CD14-positive monocyte (primary cell): ENCODE data around the gene ADGRL3. TPM values are rescaled to one million over a fixed set of nuclear protein-coding genes. Genes with fewer than 3 reads are reported as not detected.

Experiments
- DNase-seq, 3 donors: peaks; one replicate each; pipeline ENCODE4 v3.0.0-alpha.2; 2011 to 2022
- H2AFZ ChIP-seq: 2 replicates; pipeline ENCODE4 v1.6.0; 2012; ENCODE audit warnings: mild to moderate bottlenecking, low read depth, low read length, inconsistent platforms; ENCODE audit not compliant: insufficient read depth, poor library complexity, severe bottlenecking
- H3K27ac ChIP-seq, 2 donors: 1 replicate in 1 of 2; 2 replicates in 1 of 2; pipeline ENCODE4 v1.5.1; 2012 to 2013; ENCODE audit warnings: low read length in 2 of 2, control low read depth in 1 of 2, inconsistent platforms in 1 of 2, low read depth in 1 of 2, mild to moderate bottlenecking in 1 of 2
- H3K27me3 ChIP-seq, 2 donors: one replicate each; pipeline versions ENCODE4 v1.6.0 to v1.6.1; 2011 to 2013; ENCODE audit warnings: low read length in 2 of 2; ENCODE audit not compliant: control insufficient read depth in 2 of 2, insufficient read depth in 2 of 2
- H3K36me3 ChIP-seq, 2 donors: replicated peaks in 1 of 2; 1 replicate in 1 of 2; 2 replicates in 1 of 2; pipeline versions ENCODE4 v1.5.1 to v1.6.1; 2012 to 2013; ENCODE audit warnings: low read length in 2 of 2, control low read depth in 1 of 2, inconsistent platforms in 1 of 2, mild to moderate bottlenecking in 1 of 2; ENCODE audit not compliant: insufficient read depth in 2 of 2, control insufficient read depth in 1 of 2
- H3K4me1 ChIP-seq, 2 donors: 1 replicate in 1 of 2; 2 replicates in 1 of 2; pipeline versions ENCODE4 v1.5.1 to v1.6.1; 2012 to 2013; ENCODE audit warnings: low read length in 2 of 2, control low read depth in 1 of 2, inconsistent platforms in 1 of 2, mild to moderate bottlenecking in 1 of 2, moderate library complexity in 1 of 2; ENCODE audit not compliant: insufficient read depth in 2 of 2, control insufficient read depth in 1 of 2
- H3K4me2 ChIP-seq: replicated peaks from 2 replicates; pipeline ENCODE3; 2012; ENCODE audit warnings: low read length, moderate library complexity, mild to moderate bottlenecking; ENCODE audit not compliant: poor library complexity, severe bottlenecking; ENCODE audit errors: extremely low read depth
- H3K4me3 ChIP-seq, 3 experiments: fragments of 200-600 bp in 1 of 3; sonication (generic) in 1 of 3; replicated peaks in 1 of 3; 1 replicate in 2 of 3; 2 replicates in 1 of 3; pipeline ENCODE4 v1.5.1; 2011 to 2013; ENCODE audit warnings: low read length in 3 of 3, mild to moderate bottlenecking in 3 of 3, control low read depth in 2 of 3, low read depth in 2 of 3, inconsistent platforms in 1 of 3, moderate library complexity in 1 of 3
- H3K79me2 ChIP-seq: 2 replicates; pipeline ENCODE4 v1.6.0; 2012; ENCODE audit warnings: mild to moderate bottlenecking, control low read depth, inconsistent platforms, low read length, moderate library complexity; ENCODE audit not compliant: insufficient read depth
- H3K9ac ChIP-seq: 2 replicates; pipeline ENCODE4 v1.6.0; 2017; ENCODE audit warnings: low read length, mild to moderate bottlenecking; ENCODE audit not compliant: insufficient read depth, poor library complexity, severe bottlenecking
- H3K9me3 ChIP-seq, 2 donors: replicated peaks in 1 of 2; 1 replicate in 1 of 2; 2 replicates in 1 of 2; pipeline versions ENCODE4 v1.5.1 to v1.6.1; 2012 to 2013; ENCODE audit warnings: low read length in 2 of 2, control low read depth in 1 of 2; ENCODE audit not compliant: control insufficient read depth in 1 of 2, insufficient read depth in 1 of 2
- H4K20me1 ChIP-seq: 2 replicates; pipeline ENCODE4 v1.6.0; 2012; ENCODE audit warnings: mild to moderate bottlenecking, low read length, control low read depth, moderate library complexity; ENCODE audit not compliant: insufficient read depth
- H3K27ac Mint-ChIP-seq, 7 donors: one replicate each; pipeline ENCODE4 v1.8.0; 2020; ENCODE audit warnings: mild to moderate bottlenecking in 7 of 7, mixed read lengths in 7 of 7, moderate library complexity in 6 of 7, inconsistent platforms in 2 of 7
- H3K27me3 Mint-ChIP-seq, 3 donors: one replicate each; pipeline ENCODE4 v1.8.0; 2021 to 2022; ENCODE audit warnings: low read depth in 3 of 3, mild to moderate bottlenecking in 3 of 3, mixed read lengths in 3 of 3, moderate library complexity in 3 of 3, inconsistent platforms in 1 of 3
- H3K36me3 Mint-ChIP-seq, 2 donors: one replicate each; pipeline ENCODE4 v1.8.0; 2020; ENCODE audit warnings: mixed read lengths in 2 of 2, inconsistent platforms in 1 of 2, mild to moderate bottlenecking in 1 of 2
- H3K4me1 Mint-ChIP-seq: one replicate; pipeline ENCODE4 v1.8.0; 2020; ENCODE audit warnings: mild to moderate bottlenecking, mixed read lengths
- H3K4me3 Mint-ChIP-seq, 2 donors: one replicate each; pipeline ENCODE4 v1.8.0; 2020; ENCODE audit warnings: mild to moderate bottlenecking in 2 of 2, mixed read lengths in 2 of 2, moderate library complexity in 1 of 2
- H3K9me3 Mint-ChIP-seq, 7 donors: one replicate each; pipeline ENCODE4 v1.8.0; 2020 to 2022; ENCODE audit warnings: mixed read lengths in 7 of 7, mild to moderate bottlenecking in 6 of 7, moderate library complexity in 6 of 7, inconsistent platforms in 2 of 7
- intact Hi-C, 2 donors: fragments of 100-400 bp; cut with micrococcal nuclease; formaldehyde crosslinking; loops; one replicate each; pipeline versions ENCODE4 v1.15.0 to v1.15.1; 2023
- polyA plus RNA-seq, 3 donors: library from polyadenylated mRNA; depleted of rRNA in 1 of 3; unstranded in 2 of 3; stranded (reverse) in 1 of 3; fragments of 300-500 nt in 2 of 3; fragments of >200 nt in 1 of 3; fragmentation: Illumina TruSeq in 2 of 3; gene quantifications; 1 replicate in 2 of 3; 2 replicates in 1 of 3; pipeline ENCODE4 v1.2.3, GENCODE V29; 2012 to 2021
- TF ChIP-seq, protein P1 (sequence below): fragments of 200-600 bp; IDR thresholded peaks from one replicate; pipeline ENCODE4 v1.8.0; 2022; ENCODE audit warnings: antibody characterized with exemption, mild to moderate bottlenecking

ADGRL3 gene
- polyA plus RNA-seq, 3 donors, result not detected

- H2AFZ ChIP-seq, result no peak overlapping the region
- H3K9ac ChIP-seq, result no peak overlapping the region
- peak overlapping the region in 1 of 7 donors; percentile 55 for H3K27ac Mint-ChIP-seq
- H3K36me3 ChIP-seq, result no peaks in the 10 kb centered on the region
- no peak for DNase-seq
- H3K4me1 ChIP-seq, result peaks cover 17 to 20% of the 10 kb centered on the region in 2 donors
- no peaks in the 10 kb centered on the region for H3K9me3 ChIP-seq
- intact Hi-C loops, result no loop called here
- no peaks in the 10 kb centered on the region for H4K20me1 ChIP-seq
- no peaks in the 10 kb centered on the region for H3K36me3 Mint-ChIP-seq
- H3K9me3 Mint-ChIP-seq, result peaks cover 0 to 6% (median 4%) of the 10 kb centered on the region in 7 donors
- H3K4me2 ChIP-seq, result no peak overlapping the region
- TF ChIP-seq, protein P1, sequence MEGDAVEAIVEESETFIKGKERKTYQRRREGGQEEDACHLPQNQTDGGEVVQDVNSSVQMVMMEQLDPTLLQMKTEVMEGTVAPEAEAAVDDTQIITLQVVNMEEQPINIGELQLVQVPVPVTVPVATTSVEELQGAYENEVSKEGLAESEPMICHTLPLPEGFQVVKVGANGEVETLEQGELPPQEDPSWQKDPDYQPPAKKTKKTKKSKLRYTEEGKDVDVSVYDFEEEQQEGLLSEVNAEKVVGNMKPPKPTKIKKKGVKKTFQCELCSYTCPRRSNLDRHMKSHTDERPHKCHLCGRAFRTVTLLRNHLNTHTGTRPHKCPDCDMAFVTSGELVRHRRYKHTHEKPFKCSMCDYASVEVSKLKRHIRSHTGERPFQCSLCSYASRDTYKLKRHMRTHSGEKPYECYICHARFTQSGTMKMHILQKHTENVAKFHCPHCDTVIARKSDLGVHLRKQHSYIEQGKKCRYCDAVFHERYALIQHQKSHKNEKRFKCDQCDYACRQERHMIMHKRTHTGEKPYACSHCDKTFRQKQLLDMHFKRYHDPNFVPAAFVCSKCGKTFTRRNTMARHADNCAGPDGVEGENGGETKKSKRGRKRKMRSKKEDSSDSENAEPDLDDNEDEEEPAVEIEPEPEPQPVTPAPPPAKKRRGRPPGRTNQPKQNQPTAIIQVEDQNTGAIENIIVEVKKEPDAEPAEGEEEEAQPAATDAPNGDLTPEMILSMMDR, result no peak
- H3K4me1 Mint-ChIP-seq, result peaks cover 19% of the 10 kb centered on the region
- no peak overlapping the region for H3K4me3 ChIP-seq
- no peaks in the 10 kb centered on the region for H3K79me2 ChIP-seq
- no peak overlapping the region for H3K4me3 Mint-ChIP-seq
- H3K27ac ChIP-seq, result peak overlapping the region in 1 of 2 donors; percentile 3
- H3K27me3 ChIP-seq, result no peaks in the 10 kb centered on the region
- peaks cover 0 to 2% (median 1%) of the 10 kb centered on the region in 3 donors for H3K27me3 Mint-ChIP-seq
Observed at GRCh38 chr4:61605984-61606383, 405.9 kb downstream of the ADGRL3 start.

- no peaks in the 10 kb centered on the region for H3K36me3 Mint-ChIP-seq
- no peak overlapping the region for H3K27ac ChIP-seq
- H4K20me1 ChIP-seq, result no peaks in the 10 kb centered on the region
- H3K9me3 ChIP-seq, result no peaks in the 10 kb centered on the region
- no peak overlapping the region for H3K9ac ChIP-seq
- H3K4me3 Mint-ChIP-seq, result no peak overlapping the region
- peaks cover 0 to 2% of the 10 kb centered on the region in 2 donors for H3K27me3 ChIP-seq
- no peak for DNase-seq
- no peaks in the 10 kb centered on the region for H3K36me3 ChIP-seq
- no peaks in the 10 kb centered on the region for H3K79me2 ChIP-seq
- no peak overlapping the region for H3K4me3 ChIP-seq
- H3K4me2 ChIP-seq, result no peak overlapping the region
- H3K4me1 ChIP-seq, result no peaks in the 10 kb centered on the region
- H3K4me1 Mint-ChIP-seq, result no peaks in the 10 kb centered on the region
- H3K27ac Mint-ChIP-seq, result no peak overlapping the region
- H2AFZ ChIP-seq, result no peak overlapping the region
- TF ChIP-seq, protein P1, result no peak
- H3K27me3 Mint-ChIP-seq, result peaks cover 1 to 3% (median 2%) of the 10 kb centered on the region in 3 donors
- peaks cover 0 to 5% (median 0%) of the 10 kb centered on the region in 7 donors for H3K9me3 Mint-ChIP-seq
- intact Hi-C loops, result no loop called here
Observed at GRCh38 chr4:61614231-61614630, 414.1 kb downstream of the ADGRL3 start.
